RWPE2 (cell line): Measurements from ENCODE around the gene RARA.
"Not testable (repeated sequence)": the region's sequence is repeated elsewhere in the genome, so short reads cannot be mapped to it uniquely, and the experiment has no call there.

ENCODE experiments used
- ATAC-seq: fragments of 200-7000 bp; cut with Tn5 transposase; 3 replicates; pipeline ENCODE4 v1.9.1; 2021; ENCODE audit warnings: low read depth
- DNase-seq: peaks from one replicate; pipeline ENCODE4 v3.0.0-alpha.2; 2020; ENCODE audit warnings: low spot score
- H3K27ac ChIP-seq: fragments of 450-650 bp; 2 replicates; pipeline ENCODE4 v1.5.1; 2017; ENCODE audit warnings: mild to moderate bottlenecking; ENCODE audit not compliant: poor library complexity, severe bottlenecking
- H3K27me3 ChIP-seq: fragments of 250-450 bp; sonication (Bioruptor Pico); 2 replicates; pipeline ENCODE4 v1.5.1; 2021; ENCODE audit warnings: mild to moderate bottlenecking, moderate library complexity; ENCODE audit not compliant: insufficient read depth, poor library complexity, severe bottlenecking
- H3K36me3 ChIP-seq: fragments of 250-450 bp; sonication (Bioruptor Pico); 2 replicates; pipeline ENCODE4 v1.5.1; 2020; ENCODE audit warnings: low read depth, mild to moderate bottlenecking, moderate library complexity
- H3K4me1 ChIP-seq: fragments of 250-450 bp; sonication (Bioruptor Pico); 2 replicates; pipeline ENCODE4 v1.5.1; 2021; ENCODE audit warnings: mild to moderate bottlenecking, moderate library complexity; ENCODE audit not compliant: insufficient read depth, poor library complexity, severe bottlenecking
- H3K4me3 ChIP-seq: fragments of 250-450 bp; sonication (Bioruptor Pico); 2 replicates; pipeline ENCODE4 v1.5.1; 2021; ENCODE audit warnings: mild to moderate bottlenecking, moderate library complexity; ENCODE audit not compliant: severe bottlenecking
- H3K9me3 ChIP-seq: fragments of 250-450 bp; sonication (Bioruptor Pico); 2 replicates; pipeline ENCODE4 v1.5.1; 2021; ENCODE audit warnings: mild to moderate bottlenecking, moderate library complexity; ENCODE audit not compliant: severe bottlenecking
- CTCF ChIP-seq: fragments of 450-650 bp; IDR thresholded peaks from one replicate; pipeline ENCODE4 v1.5.1; 2017; ENCODE audit warnings: mild to moderate bottlenecking, moderate library complexity; ENCODE audit not compliant: poor library complexity, severe bottlenecking

Gene RARA

DNA sequence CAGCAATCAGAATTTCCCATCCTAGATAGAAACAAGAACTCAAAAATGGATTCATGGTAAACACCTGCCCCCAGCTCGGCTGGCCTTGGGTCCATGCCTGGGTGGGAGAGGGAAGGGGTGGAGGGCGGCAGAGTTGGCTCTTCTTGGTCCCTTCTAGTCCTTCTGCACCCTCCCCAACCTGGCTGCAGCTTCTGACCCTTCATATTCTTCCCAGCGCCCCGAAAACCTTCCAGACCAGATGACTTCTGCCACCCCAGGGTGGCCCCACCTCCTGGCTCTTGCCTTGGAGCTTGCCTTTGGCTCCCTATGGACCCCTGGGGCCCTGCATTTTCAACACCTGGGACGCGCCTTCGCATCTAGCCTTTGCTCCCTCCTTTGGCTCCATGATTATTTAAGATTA lies 60.9 kb downstream of the RARA start:
- ATAC-seq: no peak
- Histone ChIP-seq H3K4me1 (no peaks in the 10 kb centered on the region), H3K36me3 (no peaks in the 10 kb centered on the region), H3K9me3 (no peaks in the 10 kb centered on the region), H3K4me3 (no peak overlapping the region), H3K27me3 (no peaks in the 10 kb centered on the region), H3K27ac (no peak overlapping the region)
- TF ChIP-seq CTCF: no peak
- DNase-seq: no peak

GRCh38 chr17:40371261-40371929 lies 62.4 kb downstream of the RARA start:
- Histone ChIP-seq H3K4me3 (no peak overlapping the region), H3K4me1 (no peaks in the 10 kb centered on the region), H3K36me3 (no peaks in the 10 kb centered on the region), H3K27me3 (no peaks in the 10 kb centered on the region), H3K27ac (no peak overlapping the region), H3K9me3 (no peaks in the 10 kb centered on the region)
- DNase-seq (no peak), ATAC-seq (no peak)
- TF ChIP-seq CTCF: no peak

DNA sequence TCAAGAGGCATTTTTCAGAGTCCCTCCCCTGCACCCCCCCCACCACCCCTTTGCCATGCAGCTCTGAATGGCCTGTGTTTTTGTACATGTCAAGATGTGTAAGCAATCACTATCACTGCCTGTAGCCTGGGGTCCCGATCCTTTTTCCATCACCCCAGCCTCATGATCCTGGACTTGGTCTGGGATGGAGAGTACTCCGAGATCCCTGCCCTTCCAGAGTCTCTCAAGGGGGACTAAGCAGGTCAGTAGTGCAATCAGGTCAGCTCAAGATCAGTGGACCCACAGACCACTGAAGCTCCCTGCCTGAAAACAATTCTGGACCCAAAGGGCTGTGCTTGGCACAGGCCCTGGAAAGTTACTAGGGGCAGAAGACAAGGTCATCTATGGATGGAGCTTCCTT lies 63.1 kb downstream of the RARA start:
- Histone ChIP-seq H3K9me3 (no peaks in the 10 kb centered on the region), H3K4me3 (no peak overlapping the region), H3K27ac (no peak overlapping the region), H3K4me1 (no peaks in the 10 kb centered on the region), H3K27me3 (no peaks in the 10 kb centered on the region), H3K36me3 (no peaks in the 10 kb centered on the region)
- ATAC-seq (no peak), DNase-seq (no peak)
- no peak for TF ChIP-seq CTCF

- H3K27ac ChIP-seq, H3K4me1 ChIP-seq, DNase-seq, H3K27me3 ChIP-seq, H3K4me3 ChIP-seq, H3K36me3 ChIP-seq, ATAC-seq, H3K9me3 ChIP-seq: not testable (repeated sequence)
Observed at GRCh38 chr17:40372644-40373043, 63.7 kb downstream of the RARA start.

GRCh38 chr17:40373324-40373723 lies 64.3 kb downstream of the RARA start:
- Histone ChIP-seq H3K27ac (no peak overlapping the region), H3K4me1 (no peaks in the 10 kb centered on the region), H3K27me3 (no peaks in the 10 kb centered on the region), H3K36me3 (no peaks in the 10 kb centered on the region), H3K4me3 (no peak overlapping the region), H3K9me3 (no peaks in the 10 kb centered on the region)
- ATAC-seq: peak; percentile 42; the same call in 1 of the 3 replicates
- DNase-seq: no peak
- no peak for TF ChIP-seq CTCF
